A549 (cell line): ENCODE data around the gene TMPRSS4.

Experiments used
- EP300 ChIP-seq, 2 experiments: fragments of >200 bp; sonication (Bioruptor Twin); formaldehyde crosslinking; IDR thresholded peaks; 2 replicates in 1 of 2; 3 replicates in 1 of 2; pipeline ENCODE4 v1.6.1; 2016 to 2017
- MAFK ChIP-seq: fragments of 450-650 bp; IDR thresholded peaks from 2 replicates; pipeline ENCODE4 v1.6.1; 2014; ENCODE audit not compliant: partially characterized antibody
- POLR2A ChIP-seq: IDR thresholded peaks from 2 replicates; pipeline ENCODE4 v1.6.1; 2012; ENCODE audit warnings: mild to moderate bottlenecking, low read length
- RAD21 ChIP-seq, 2 experiments: fragments of >200 bp in 1 of 2; sonication (Bioruptor Twin) in 1 of 2; formaldehyde crosslinking in 1 of 2; IDR thresholded peaks in 1 of 2; conservative IDR thresholded peaks in 1 of 2; 2 replicates in 1 of 2; 3 replicates in 1 of 2; pipeline ENCODE4 v1.6.1; 2012 to 2018; ENCODE audit warnings: inconsistent platforms in 1 of 2
- TF ChIP-seq, protein P1 (sequence below): fragments of 200-600 bp; sonication (generic); IDR thresholded peaks from 2 replicates; pipeline ENCODE4 v1.6.1; 2016; ENCODE audit warnings: antibody characterized with exemption, mild to moderate bottlenecking, moderate library complexity
- TF ChIP-seq, protein P2 (sequence below): IDR thresholded peaks from 2 replicates; pipeline ENCODE4 v1.6.1; 2012
- TF ChIP-seq, protein P3 (sequence below): fragments of >200 bp; sonication (Bioruptor Twin); formaldehyde crosslinking; IDR thresholded peaks from 3 replicates; pipeline ENCODE4 v1.5.1; 2016
- TF ChIP-seq, protein P4 (sequence below): IDR thresholded peaks from 2 replicates; pipeline ENCODE4 v1.6.1; 2012

DNA sequence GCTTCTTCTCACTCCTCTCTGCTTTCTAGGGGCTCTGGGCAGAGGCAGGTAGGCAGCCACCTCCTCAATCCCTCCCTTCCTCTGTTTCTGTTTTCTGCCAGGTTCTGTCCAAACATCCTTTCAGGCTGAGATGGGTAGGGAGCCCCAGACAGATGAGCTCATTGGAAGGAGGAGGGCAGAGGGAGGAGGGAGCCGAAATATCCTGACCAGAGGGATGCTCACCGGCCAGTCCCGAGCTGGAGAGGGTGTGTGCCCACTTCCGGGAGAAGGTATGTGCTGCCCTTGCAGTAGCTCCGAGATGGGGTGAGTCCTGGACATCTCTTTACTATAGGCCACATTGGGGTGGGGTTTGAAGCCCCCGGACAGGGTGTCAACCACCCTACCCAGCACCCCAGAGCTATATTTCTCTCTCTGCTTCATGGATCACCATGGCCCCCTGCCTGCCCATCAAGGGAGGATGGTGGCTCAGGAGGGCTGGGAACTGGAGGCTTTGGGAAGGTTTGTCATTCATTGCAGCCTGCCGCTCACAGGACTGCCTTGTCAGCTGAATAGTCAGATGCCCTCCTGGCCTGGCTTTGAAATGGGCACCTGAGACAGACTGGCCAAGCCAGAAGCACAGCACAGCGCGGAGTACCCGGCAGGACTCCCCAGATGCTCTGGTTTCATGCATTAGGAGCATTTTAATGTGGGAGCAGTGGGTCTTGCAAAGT, 80.5 kb downstream of the TMPRSS4 start:
- TF ChIP-seq POLR2A: no peak
- TF ChIP-seq, protein P1, sequence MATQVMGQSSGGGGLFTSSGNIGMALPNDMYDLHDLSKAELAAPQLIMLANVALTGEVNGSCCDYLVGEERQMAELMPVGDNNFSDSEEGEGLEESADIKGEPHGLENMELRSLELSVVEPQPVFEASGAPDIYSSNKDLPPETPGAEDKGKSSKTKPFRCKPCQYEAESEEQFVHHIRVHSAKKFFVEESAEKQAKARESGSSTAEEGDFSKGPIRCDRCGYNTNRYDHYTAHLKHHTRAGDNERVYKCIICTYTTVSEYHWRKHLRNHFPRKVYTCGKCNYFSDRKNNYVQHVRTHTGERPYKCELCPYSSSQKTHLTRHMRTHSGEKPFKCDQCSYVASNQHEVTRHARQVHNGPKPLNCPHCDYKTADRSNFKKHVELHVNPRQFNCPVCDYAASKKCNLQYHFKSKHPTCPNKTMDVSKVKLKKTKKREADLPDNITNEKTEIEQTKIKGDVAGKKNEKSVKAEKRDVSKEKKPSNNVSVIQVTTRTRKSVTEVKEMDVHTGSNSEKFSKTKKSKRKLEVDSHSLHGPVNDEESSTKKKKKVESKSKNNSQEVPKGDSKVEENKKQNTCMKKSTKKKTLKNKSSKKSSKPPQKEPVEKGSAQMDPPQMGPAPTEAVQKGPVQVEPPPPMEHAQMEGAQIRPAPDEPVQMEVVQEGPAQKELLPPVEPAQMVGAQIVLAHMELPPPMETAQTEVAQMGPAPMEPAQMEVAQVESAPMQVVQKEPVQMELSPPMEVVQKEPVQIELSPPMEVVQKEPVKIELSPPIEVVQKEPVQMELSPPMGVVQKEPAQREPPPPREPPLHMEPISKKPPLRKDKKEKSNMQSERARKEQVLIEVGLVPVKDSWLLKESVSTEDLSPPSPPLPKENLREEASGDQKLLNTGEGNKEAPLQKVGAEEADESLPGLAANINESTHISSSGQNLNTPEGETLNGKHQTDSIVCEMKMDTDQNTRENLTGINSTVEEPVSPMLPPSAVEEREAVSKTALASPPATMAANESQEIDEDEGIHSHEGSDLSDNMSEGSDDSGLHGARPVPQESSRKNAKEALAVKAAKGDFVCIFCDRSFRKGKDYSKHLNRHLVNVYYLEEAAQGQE: no peak
- TF ChIP-seq, protein P2, sequence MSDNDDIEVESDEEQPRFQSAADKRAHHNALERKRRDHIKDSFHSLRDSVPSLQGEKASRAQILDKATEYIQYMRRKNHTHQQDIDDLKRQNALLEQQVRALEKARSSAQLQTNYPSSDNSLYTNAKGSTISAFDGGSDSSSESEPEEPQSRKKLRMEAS: no peak
- TF ChIP-seq RAD21 (conservative IDR thresholded peaks at IDR 0.05 in 1 of 2, IDR thresholded peaks at IDR 0.05 in 1 of 2): no peak
- TF ChIP-seq, protein P3, sequence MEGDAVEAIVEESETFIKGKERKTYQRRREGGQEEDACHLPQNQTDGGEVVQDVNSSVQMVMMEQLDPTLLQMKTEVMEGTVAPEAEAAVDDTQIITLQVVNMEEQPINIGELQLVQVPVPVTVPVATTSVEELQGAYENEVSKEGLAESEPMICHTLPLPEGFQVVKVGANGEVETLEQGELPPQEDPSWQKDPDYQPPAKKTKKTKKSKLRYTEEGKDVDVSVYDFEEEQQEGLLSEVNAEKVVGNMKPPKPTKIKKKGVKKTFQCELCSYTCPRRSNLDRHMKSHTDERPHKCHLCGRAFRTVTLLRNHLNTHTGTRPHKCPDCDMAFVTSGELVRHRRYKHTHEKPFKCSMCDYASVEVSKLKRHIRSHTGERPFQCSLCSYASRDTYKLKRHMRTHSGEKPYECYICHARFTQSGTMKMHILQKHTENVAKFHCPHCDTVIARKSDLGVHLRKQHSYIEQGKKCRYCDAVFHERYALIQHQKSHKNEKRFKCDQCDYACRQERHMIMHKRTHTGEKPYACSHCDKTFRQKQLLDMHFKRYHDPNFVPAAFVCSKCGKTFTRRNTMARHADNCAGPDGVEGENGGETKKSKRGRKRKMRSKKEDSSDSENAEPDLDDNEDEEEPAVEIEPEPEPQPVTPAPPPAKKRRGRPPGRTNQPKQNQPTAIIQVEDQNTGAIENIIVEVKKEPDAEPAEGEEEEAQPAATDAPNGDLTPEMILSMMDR: no peak
- TF ChIP-seq MAFK: no peak
- TF ChIP-seq, protein P4, sequence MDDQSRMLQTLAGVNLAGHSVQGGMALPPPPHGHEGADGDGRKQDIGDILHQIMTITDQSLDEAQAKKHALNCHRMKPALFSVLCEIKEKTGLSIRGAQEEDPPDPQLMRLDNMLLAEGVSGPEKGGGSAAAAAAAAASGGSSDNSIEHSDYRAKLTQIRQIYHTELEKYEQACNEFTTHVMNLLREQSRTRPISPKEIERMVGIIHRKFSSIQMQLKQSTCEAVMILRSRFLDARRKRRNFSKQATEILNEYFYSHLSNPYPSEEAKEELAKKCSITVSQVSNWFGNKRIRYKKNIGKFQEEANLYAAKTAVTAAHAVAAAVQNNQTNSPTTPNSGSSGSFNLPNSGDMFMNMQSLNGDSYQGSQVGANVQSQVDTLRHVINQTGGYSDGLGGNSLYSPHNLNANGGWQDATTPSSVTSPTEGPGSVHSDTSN: no peak
- TF ChIP-seq EP300 (IDR thresholded peaks at IDR 0.05): no peak
